OCI-LY1 (cell line): Measurements from ENCODE around the gene THOC7.

Experiments used
- CTCF ChIP-seq: fragments of 200-600 bp; sonication (generic), shearing (Covaris generic); IDR thresholded peaks from 2 replicates; pipeline ENCODE4 v1.5.1; 2017; ENCODE audit warnings: mild to moderate bottlenecking, antibody characterized with exemption, low read length, moderate library complexity, mixed read lengths
- EZH2 ChIP-seq: fragments of 200-600 bp; sonication (generic), shearing (Covaris generic); IDR thresholded peaks from 2 replicates; pipeline ENCODE4 v1.8.0; 2017; ENCODE audit warnings: borderline replicate concordance, mixed run types, mild to moderate bottlenecking, antibody characterized with exemption, low read length, moderate library complexity, mixed read lengths

DNA sequence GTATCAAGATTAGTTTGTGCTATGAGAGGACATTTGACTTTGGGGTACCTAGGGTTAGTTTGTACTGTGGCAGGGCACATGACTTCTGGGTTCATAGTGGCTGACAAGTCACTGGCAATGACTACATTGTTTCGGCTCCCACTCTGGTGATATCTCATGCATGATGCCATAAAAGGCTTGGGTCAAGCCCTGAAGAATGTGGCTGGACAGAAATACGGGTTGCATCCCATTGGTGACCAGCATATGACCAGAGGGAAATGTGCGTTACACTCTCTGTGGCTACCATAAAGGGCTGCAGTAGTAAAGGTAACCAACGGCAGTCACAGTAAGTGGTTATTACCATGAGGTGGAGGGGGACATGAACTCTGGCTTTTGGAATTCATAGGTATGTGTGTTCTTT lies 18.4 kb downstream of the THOC7 start:
- no peak for TF ChIP-seq EZH2
- no peak for TF ChIP-seq CTCF
